HepG2 (cell line): Measurements from ENCODE around the gene BLVRB. TPM values are rescaled to one million over a fixed set of nuclear protein-coding genes. Genes with fewer than 3 reads are reported as not detected.

Experiments used
- ATAC-seq: fragments of 200-7000 bp; cut with Tn5 transposase; 3 replicates; pipeline ENCODE4 v1.9.1; 2020; ENCODE audit warnings: mild to moderate bottlenecking, moderate library complexity
- BruUV-seq: library from RNA; stranded (reverse); fragments of 400-500 nt; replicated peaks from 2 replicates; lab custom pipeline; 2021; lab: Mats Ljungman, UMichigan
- CTCF ChIA-PET: fragments of 300-600 bp; formaldehyde crosslinking; extraction: SDS; loops from one replicate; lab custom pipeline; 2021; ENCODE audit warnings: low total read pairs, inconsistent platforms, low intra/inter-chr PET ratio; lab: Yijun Ruan, JAX
- POLR2A ChIA-PET: fragments of 350-600 bp; sonication (Branson Sonifier 250); formaldehyde crosslinking; loops from one replicate; lab custom pipeline; 2020; ENCODE audit warnings: antibody characterized with exemption, inconsistent platforms; lab: Yijun Ruan, JAX
- DNase-seq: peaks from one replicate; pipeline ENCODE4 v3.0.0-alpha.2; 2015; ENCODE audit warnings: low spot score
- FAIRE-seq: peaks from 3 replicates; lab custom pipeline; 2011; peaks lifted over from hg19 to GRCh38; lab: Jason Lieb, UNC
- H2AFZ ChIP-seq: one replicate; pipeline ENCODE4 v1.6.1; 2011; ENCODE audit warnings: low read length, inconsistent platforms
- H3K27ac ChIP-seq: fragments of 300-600 bp; 3 replicates; pipeline ENCODE4 v1.8.0; 2011; ENCODE audit warnings: mixed run types, mild to moderate bottlenecking, mixed read lengths, low read length, inconsistent platforms; ENCODE audit not compliant: insufficient read depth; ENCODE audit errors: extremely low read length
- H3K27me3 ChIP-seq, 2 experiments: fragments of 200-600 bp in 1 of 2; 2 replicates in 1 of 2; 3 replicates in 1 of 2; pipeline versions ENCODE4 v1.6.0 to v1.8.0; 2011; ENCODE audit warnings: low read length in 2 of 2, mild to moderate bottlenecking in 2 of 2, moderate library complexity in 2 of 2, inconsistent platforms in 1 of 2; ENCODE audit not compliant: insufficient read depth in 2 of 2, control insufficient read depth in 1 of 2
- H3K36me3 ChIP-seq, 2 experiments: fragments of 200-600 bp in 1 of 2; replicated peaks in 1 of 2; 2 replicates in 1 of 2; 3 replicates in 1 of 2; pipeline versions ENCODE4 v1.5.1 to v1.8.0; 2011; ENCODE audit warnings: low read length in 2 of 2, inconsistent platforms in 1 of 2; ENCODE audit not compliant: insufficient read depth in 2 of 2, control insufficient read depth in 1 of 2
- H3K4me1 ChIP-seq: 2 replicates; pipeline ENCODE4 v1.5.1; 2012; ENCODE audit warnings: low read length, inconsistent platforms; ENCODE audit not compliant: insufficient read depth
- H3K4me2 ChIP-seq: 2 replicates; pipeline ENCODE4 v1.6.0; 2011; ENCODE audit warnings: low read depth, low read length, inconsistent platforms
- H3K4me3 ChIP-seq, 3 experiments: fragments of 200-600 bp in 1 of 3; sonication (generic), shearing (Covaris generic) in 1 of 3; replicated peaks in 1 of 3; 2 replicates each; pipeline ENCODE4 v1.5.1; 2011 to 2016; ENCODE audit warnings: low read length in 3 of 3, inconsistent platforms in 2 of 3, low read depth in 2 of 3, mild to moderate bottlenecking in 2 of 3, control low read depth in 1 of 3, mixed read lengths in 1 of 3; ENCODE audit not compliant: insufficient read depth in 1 of 3
- H3K79me2 ChIP-seq: one replicate; pipeline ENCODE4 v1.6.1; 2011; ENCODE audit warnings: low read length, inconsistent platforms; ENCODE audit not compliant: insufficient read depth
- H3K9ac ChIP-seq: 2 replicates; pipeline ENCODE4 v1.6.0; 2011; ENCODE audit warnings: mild to moderate bottlenecking, low read depth, low read length, inconsistent platforms; ENCODE audit not compliant: insufficient read depth
- H3K9me3 ChIP-seq: 2 replicates; pipeline ENCODE4 v1.5.1; 2012; ENCODE audit warnings: mild to moderate bottlenecking, low read length
- H4K20me1 ChIP-seq: 2 replicates; pipeline ENCODE4 v1.6.0; 2011; ENCODE audit warnings: inconsistent platforms, mild to moderate bottlenecking, low read length, moderate library complexity; ENCODE audit not compliant: insufficient read depth
- HMG20B ChIP-seq: conservative IDR thresholded peaks from 2 replicates; pipeline ENCODE4 v1.6.1; 2016; ENCODE audit warnings: missing genetic modification reagents, missing compliant biosample characterization
- MAF1 ChIP-seq: sonication (generic); formaldehyde crosslinking; IDR thresholded peaks from 2 replicates; pipeline ENCODE4 v1.5.0; 2020; ENCODE audit warnings: missing genetic modification reagents, borderline replicate concordance
- SRSF1 ChIP-seq: fragments of 200-400 bp; formaldehyde crosslinking; optimal IDR thresholded peaks from 2 replicates; pipeline ENCODE3; 2017; ENCODE audit warnings: mild to moderate bottlenecking, low read depth, low read length, moderate library complexity
- TRAFD1 ChIP-seq: sonication (generic); formaldehyde crosslinking; IDR thresholded peaks from 2 replicates; pipeline ENCODE4 v1.5.1; 2020; ENCODE audit warnings: missing genetic modification reagents, mild to moderate bottlenecking, borderline replicate concordance
- TRIM24 ChIP-seq: sonication (generic); formaldehyde crosslinking; IDR thresholded peaks from 2 replicates; pipeline ENCODE4 v1.8.0; 2022; ENCODE audit warnings: mild to moderate bottlenecking, missing genetic modification reagents
- ZNF430 ChIP-seq: sonication (generic); formaldehyde crosslinking; IDR thresholded peaks from 2 replicates; pipeline ENCODE4 v1.9.0; 2021; ENCODE audit warnings: mild to moderate bottlenecking, missing genetic modification reagents
- ZNF674 ChIP-seq: sonication (generic); formaldehyde crosslinking; IDR thresholded peaks from 2 replicates; pipeline ENCODE4 v1.5.0; 2020; ENCODE audit warnings: low read depth, mild to moderate bottlenecking, missing genetic modification reagents
- ZNF777 ChIP-seq: sonication (generic); formaldehyde crosslinking; IDR thresholded peaks from 2 replicates; pipeline ENCODE4 v1.4.0; 2020; ENCODE audit warnings: missing genetic modification reagents
- WGBS: methylation state at CpG from one replicate; pipeline ENCODE4 v1.1.6; 2017; ENCODE audit warnings: low lambda C conversion rate; 5-methylcytosine and 5-hydroxymethylcytosine counted together
- in situ Hi-C: cut with HindIII; loops from 2 replicates; pipeline ENCODE4 v1.10.0; 2017; ENCODE audit warnings: low pct_unique_long_range_greater_than_20kb; ENCODE audit not compliant: extremely low pct_ligation_motif_present
- intact Hi-C: fragments of 100-400 bp; cut with micrococcal nuclease; formaldehyde crosslinking; loops from one replicate; pipeline ENCODE4 v1.10.0; 2022; ENCODE audit not compliant: unreplicated experiment
- polyA plus RNA-seq, 8 experiments: library from polyadenylated mRNA; depleted of rRNA in 3 of 8; stranded (reverse) in 7 of 8; unstranded in 1 of 8; fragments of >200 nt; fragmentation: Illumina TruSeq in 4 of 8; extraction: Trizol in 4 of 8; gene quantifications; 2 replicates each; pipeline versions ENCODE4 v1.2.1 to v1.2.3, GENCODE V29; 2011 to 2016; ENCODE audit warnings: low read depth in 4 of 8, missing spikeins in 1 of 8, mixed read lengths in 1 of 8; ENCODE audit not compliant: insufficient read depth in 1 of 8
- total RNA-seq, 5 experiments: library from RNA; depleted of rRNA; stranded (reverse); fragments of >200 nt; fragmentation: Illumina TruSeq; extraction: Trizol; gene quantifications; 2 replicates each; pipeline ENCODE4 v1.2.3, GENCODE V29; 2016; ENCODE audit warnings: low read depth in 1 of 5
- TF ChIP-seq, protein P1 (sequence below): sonication (generic); formaldehyde crosslinking; IDR thresholded peaks from 2 replicates; pipeline ENCODE4 v1.5.0; 2020; ENCODE audit warnings: missing genetic modification reagents
- TF ChIP-seq, protein P2 (sequence below): sonication (generic); formaldehyde crosslinking; conservative IDR thresholded peaks from 2 replicates; pipeline ENCODE4 v1.8.0; 2022; ENCODE audit warnings: mild to moderate bottlenecking, moderate library complexity, missing genetic modification reagents
- TF ChIP-seq, protein P3 (sequence below): sonication (generic); formaldehyde crosslinking; IDR thresholded peaks from 2 replicates; pipeline ENCODE4 v1.5.0; 2020; ENCODE audit warnings: mild to moderate bottlenecking, missing genetic modification reagents, borderline replicate concordance

Gene BLVRB
- total and polyA plus RNA-seq, 2 of the 13 experiments (the other 11 are each of a cell fraction or from before 2014, with no cell fraction given), result 25.9 to 51.4 TPM

DNA sequence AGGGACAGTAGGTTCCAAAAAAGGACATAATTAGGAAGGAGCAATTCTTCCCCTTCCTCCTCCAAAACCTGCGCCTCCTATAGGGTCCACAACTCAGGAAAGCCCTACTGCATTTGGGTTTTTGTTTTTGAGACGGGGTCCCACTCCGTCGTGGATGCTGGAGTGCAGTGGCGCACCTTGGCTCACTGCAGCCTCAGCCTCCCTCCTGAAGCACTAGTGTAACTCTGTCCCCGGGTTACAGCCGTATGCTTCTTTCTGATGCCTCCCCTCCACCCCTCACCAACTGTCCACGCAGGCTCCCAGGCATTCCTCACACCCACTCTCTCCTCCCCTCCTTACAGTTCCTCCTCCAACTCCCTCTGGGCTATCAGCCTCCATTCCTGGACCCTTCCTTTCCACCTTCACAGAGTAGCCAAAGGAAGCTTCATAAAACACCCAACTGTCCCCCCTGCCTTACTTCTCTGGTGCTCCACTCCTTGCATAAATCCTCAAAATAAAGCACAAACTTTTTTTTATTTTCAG is 19.2 kb downstream of the BLVRB start:
- H3K79me2 ChIP-seq, result peaks cover 24% of the 10 kb centered on the region
- ChIA-PET POLR2A (interaction anchor here (1.4 kb wide), 1 partner anchor 20 kb away, joined by 3 read pairs; the partner anchor contains the start of gene SERTAD1), CTCF (no interaction called here)
- peaks cover 0 to 5% of the 10 kb centered on the region in 2 experiments; a peak in 1 of 5 replicates for H3K27me3 ChIP-seq
- H3K4me3 ChIP-seq, result no peak overlapping the region
- H3K36me3 ChIP-seq, result peaks cover 6 to 12% of the 10 kb centered on the region in 2 experiments; a peak in 4 of 5 replicates
- intact Hi-C loops (no loop called here), in situ Hi-C loops (no loop called here)
- TF ChIP-seq, protein P1, sequence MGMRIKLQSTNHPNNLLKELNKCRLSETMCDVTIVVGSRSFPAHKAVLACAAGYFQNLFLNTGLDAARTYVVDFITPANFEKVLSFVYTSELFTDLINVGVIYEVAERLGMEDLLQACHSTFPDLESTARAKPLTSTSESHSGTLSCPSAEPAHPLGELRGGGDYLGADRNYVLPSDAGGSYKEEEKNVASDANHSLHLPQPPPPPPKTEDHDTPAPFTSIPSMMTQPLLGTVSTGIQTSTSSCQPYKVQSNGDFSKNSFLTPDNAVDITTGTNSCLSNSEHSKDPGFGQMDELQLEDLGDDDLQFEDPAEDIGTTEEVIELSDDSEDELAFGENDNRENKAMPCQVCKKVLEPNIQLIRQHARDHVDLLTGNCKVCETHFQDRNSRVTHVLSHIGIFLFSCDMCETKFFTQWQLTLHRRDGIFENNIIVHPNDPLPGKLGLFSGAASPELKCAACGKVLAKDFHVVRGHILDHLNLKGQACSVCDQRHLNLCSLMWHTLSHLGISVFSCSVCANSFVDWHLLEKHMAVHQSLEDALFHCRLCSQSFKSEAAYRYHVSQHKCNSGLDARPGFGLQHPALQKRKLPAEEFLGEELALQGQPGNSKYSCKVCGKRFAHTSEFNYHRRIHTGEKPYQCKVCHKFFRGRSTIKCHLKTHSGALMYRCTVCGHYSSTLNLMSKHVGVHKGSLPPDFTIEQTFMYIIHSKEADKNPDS (CRISPR knock-in tag), result no peak
- TF ChIP-seq TRAFD1, result no peak
- no peak for TF ChIP-seq HMG20B (CRISPR knock-in tag)
- TF ChIP-seq, protein P2, sequence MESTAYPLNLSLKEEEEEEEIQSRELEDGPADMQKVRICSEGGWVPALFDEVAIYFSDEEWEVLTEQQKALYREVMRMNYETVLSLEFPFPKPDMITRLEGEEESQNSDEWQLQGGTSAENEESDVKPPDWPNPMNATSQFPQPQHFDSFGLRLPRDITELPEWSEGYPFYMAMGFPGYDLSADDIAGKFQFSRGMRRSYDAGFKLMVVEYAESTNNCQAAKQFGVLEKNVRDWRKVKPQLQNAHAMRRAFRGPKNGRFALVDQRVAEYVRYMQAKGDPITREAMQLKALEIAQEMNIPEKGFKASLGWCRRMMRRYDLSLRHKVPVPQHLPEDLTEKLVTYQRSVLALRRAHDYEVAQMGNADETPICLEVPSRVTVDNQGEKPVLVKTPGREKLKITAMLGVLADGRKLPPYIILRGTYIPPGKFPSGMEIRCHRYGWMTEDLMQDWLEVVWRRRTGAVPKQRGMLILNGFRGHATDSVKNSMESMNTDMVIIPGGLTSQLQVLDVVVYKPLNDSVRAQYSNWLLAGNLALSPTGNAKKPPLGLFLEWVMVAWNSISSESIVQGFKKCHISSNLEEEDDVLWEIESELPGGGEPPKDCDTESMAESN, result no peak
- TF ChIP-seq MAF1, result no peak
- no peak for TF ChIP-seq SRSF1
- no peak for TF ChIP-seq ZNF430
- TF ChIP-seq ZNF674, result no peak
- TF ChIP-seq, protein P3, sequence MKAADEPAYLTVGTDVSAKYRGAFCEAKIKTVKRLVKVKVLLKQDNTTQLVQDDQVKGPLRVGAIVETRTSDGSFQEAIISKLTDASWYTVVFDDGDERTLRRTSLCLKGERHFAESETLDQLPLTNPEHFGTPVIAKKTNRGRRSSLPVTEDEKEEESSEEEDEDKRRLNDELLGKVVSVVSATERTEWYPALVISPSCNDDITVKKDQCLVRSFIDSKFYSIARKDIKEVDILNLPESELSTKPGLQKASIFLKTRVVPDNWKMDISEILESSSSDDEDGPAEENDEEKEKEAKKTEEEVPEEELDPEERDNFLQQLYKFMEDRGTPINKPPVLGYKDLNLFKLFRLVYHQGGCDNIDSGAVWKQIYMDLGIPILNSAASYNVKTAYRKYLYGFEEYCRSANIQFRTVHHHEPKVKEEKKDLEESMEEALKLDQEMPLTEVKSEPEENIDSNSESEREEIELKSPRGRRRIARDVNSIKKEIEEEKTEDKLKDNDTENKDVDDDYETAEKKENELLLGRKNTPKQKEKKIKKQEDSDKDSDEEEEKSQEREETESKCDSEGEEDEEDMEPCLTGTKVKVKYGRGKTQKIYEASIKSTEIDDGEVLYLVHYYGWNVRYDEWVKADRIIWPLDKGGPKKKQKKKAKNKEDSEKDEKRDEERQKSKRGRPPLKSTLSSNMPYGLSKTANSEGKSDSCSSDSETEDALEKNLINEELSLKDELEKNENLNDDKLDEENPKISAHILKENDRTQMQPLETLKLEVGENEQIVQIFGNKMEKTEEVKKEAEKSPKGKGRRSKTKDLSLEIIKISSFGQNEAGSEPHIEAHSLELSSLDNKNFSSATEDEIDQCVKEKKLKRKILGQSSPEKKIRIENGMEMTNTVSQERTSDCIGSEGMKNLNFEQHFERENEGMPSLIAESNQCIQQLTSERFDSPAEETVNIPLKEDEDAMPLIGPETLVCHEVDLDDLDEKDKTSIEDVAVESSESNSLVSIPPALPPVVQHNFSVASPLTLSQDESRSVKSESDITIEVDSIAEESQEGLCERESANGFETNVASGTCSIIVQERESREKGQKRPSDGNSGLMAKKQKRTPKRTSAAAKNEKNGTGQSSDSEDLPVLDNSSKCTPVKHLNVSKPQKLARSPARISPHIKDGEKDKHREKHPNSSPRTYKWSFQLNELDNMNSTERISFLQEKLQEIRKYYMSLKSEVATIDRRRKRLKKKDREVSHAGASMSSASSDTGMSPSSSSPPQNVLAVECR (CRISPR knock-in tag), result no peak
- no peak for TF ChIP-seq TRIM24 (CRISPR knock-in tag)
- no peak for TF ChIP-seq ZNF777 (CRISPR knock-in tag)
- peaks cover 12% of the 10 kb centered on the region for H3K4me1 ChIP-seq
- DNase-seq (no peak), FAIRE-seq (no peak), ATAC-seq (no peak)
- no peak overlapping the region for H3K4me2 ChIP-seq
- WGBS, result 92% methylated on average over 8 of the region's 8 CpGs
- no peak overlapping the region for H3K27ac ChIP-seq
- H3K9me3 ChIP-seq, result no peaks in the 10 kb centered on the region
- H2AFZ ChIP-seq, result no peak overlapping the region
- peaks cover 13% of the 10 kb centered on the region for H4K20me1 ChIP-seq
- BruUV-seq, result no TSS peak
- H3K9ac ChIP-seq, result no peak overlapping the region
